MM.1S (cell line): ENCODE results near the gene TCF3.

ENCODE experiments used
- DNase-seq: peaks from one replicate; pipeline ENCODE4 v3.0.0-alpha.2; 2015
- H2AFZ ChIP-seq: fragments of 300-600 bp; sonication (generic); 2 replicates; pipeline ENCODE4 v1.6.0; 2016; ENCODE audit warnings: antibody characterized with exemption, low read length
- H3F3A ChIP-seq: fragments of 300-600 bp; sonication (generic); 2 replicates; pipeline ENCODE4 v1.6.1; 2016; ENCODE audit warnings: mild to moderate bottlenecking, antibody characterized with exemption, low read length, moderate library complexity, mixed read lengths; ENCODE audit not compliant: insufficient read depth
- H3K27ac ChIP-seq: fragments of 300-600 bp; sonication (generic); 2 replicates; pipeline ENCODE4 v1.5.1; 2016; ENCODE audit warnings: mild to moderate bottlenecking, low read length
- H3K27me3 ChIP-seq: fragments of 300-600 bp; sonication (generic); replicated peaks from 2 replicates; pipeline ENCODE4 v1.6.0; 2016; ENCODE audit warnings: low read length; ENCODE audit not compliant: insufficient read depth
- H3K36me3 ChIP-seq: fragments of 300-600 bp; sonication (generic); replicated peaks from 2 replicates; pipeline ENCODE4 v1.6.1; 2016; ENCODE audit warnings: mild to moderate bottlenecking, low read length, mixed read lengths; ENCODE audit not compliant: insufficient read depth
- H3K4me1 ChIP-seq: fragments of 300-600 bp; sonication (generic); 2 replicates; pipeline ENCODE4 v1.6.1; 2016; ENCODE audit warnings: low read length, mixed read lengths
- H3K4me2 ChIP-seq: fragments of 300-600 bp; sonication (generic); 2 replicates; pipeline ENCODE4 v1.6.0; 2016; ENCODE audit warnings: low read depth, low read length
- H3K4me3 ChIP-seq: fragments of 300-600 bp; sonication (generic); 2 replicates; pipeline ENCODE4 v1.5.1; 2016; ENCODE audit warnings: low read length, mixed read lengths
- H3K79me2 ChIP-seq: fragments of 300-600 bp; sonication (generic); 2 replicates; pipeline ENCODE4 v1.6.1; 2016; ENCODE audit warnings: mixed run types, low read length, mixed read lengths
- H3K9ac ChIP-seq: fragments of 300-600 bp; sonication (generic); 2 replicates; pipeline ENCODE4 v1.6.1; 2016; ENCODE audit warnings: low read length, mixed read lengths
- H3K9me2 ChIP-seq: fragments of 300-600 bp; sonication (generic); replicated peaks from 2 replicates; pipeline ENCODE4 v1.6.1; 2016; ENCODE audit warnings: mild to moderate bottlenecking, low read length, mixed read lengths; ENCODE audit not compliant: insufficient read depth
- H3K9me3 ChIP-seq: fragments of 300-600 bp; sonication (generic); replicated peaks from 2 replicates; pipeline ENCODE4 v1.6.1; 2016; ENCODE audit warnings: mild to moderate bottlenecking, low read length, mixed read lengths; ENCODE audit not compliant: insufficient read depth
- H4K20me1 ChIP-seq: fragments of 300-600 bp; sonication (generic); 2 replicates; pipeline ENCODE4 v1.6.1; 2016; ENCODE audit warnings: mild to moderate bottlenecking, low read length, moderate library complexity, mixed read lengths; ENCODE audit not compliant: insufficient read depth
- CTCF ChIP-seq: fragments of 300-600 bp; sonication (generic); IDR thresholded peaks from 2 replicates; pipeline ENCODE4 v1.5.1; 2016; ENCODE audit warnings: antibody characterized with exemption, low read length, mixed read lengths
- EZH2 ChIP-seq: fragments of 300-600 bp; sonication (generic); optimal IDR thresholded peaks from 2 replicates; pipeline ENCODE3; 2017; ENCODE audit warnings: low read depth, mild to moderate bottlenecking, antibody characterized with exemption, low read length, mixed read lengths
- EZH2phosphoT487 ChIP-seq: fragments of 300-600 bp; sonication (generic); IDR thresholded peaks from 2 replicates; pipeline ENCODE4 v1.6.1; 2018; ENCODE audit warnings: antibody characterized with exemption, low read length

Gene TCF3

GRCh38 chr19:1613146-1613545 lies 39.3 kb downstream of the TCF3 start:
- H3K9me3 ChIP-seq: no peaks in the 10 kb centered on the region
- no peaks in the 10 kb centered on the region for H3K9me2 ChIP-seq
- no peak overlapping the region for H3K4me3 ChIP-seq
- peaks cover 13% of the 10 kb centered on the region for H3K4me1 ChIP-seq
- H2AFZ ChIP-seq: no peak overlapping the region
- H3K27me3 ChIP-seq: no peaks in the 10 kb centered on the region
- H3K4me2 ChIP-seq: no peak overlapping the region
- peaks cover 33% of the 10 kb centered on the region for H3F3A ChIP-seq
- peaks cover 25% of the 10 kb centered on the region for H3K36me3 ChIP-seq
- H3K27ac ChIP-seq: no peak overlapping the region
- H3K9ac ChIP-seq: no peak overlapping the region
- no peak for TF ChIP-seq EZH2phosphoT487
- TF ChIP-seq EZH2: no peak
- no peak for TF ChIP-seq CTCF
- no peak for DNase-seq
- peaks cover 48% of the 10 kb centered on the region for H3K79me2 ChIP-seq
- H4K20me1 ChIP-seq: 0 out of 2 replicates have a peak, but pooled peaks cover 6% of the 10 kb centered on the region

GRCh38 chr19:1612114-1613086 lies 40.0 kb downstream of the TCF3 start:
- H3K79me2 ChIP-seq: peaks cover 41% of the 10 kb centered on the region
- H2AFZ ChIP-seq: no peak overlapping the region
- H3K27ac ChIP-seq: no peak overlapping the region
- H3K4me2 ChIP-seq: no peak overlapping the region
- H3K9me2 ChIP-seq: no peaks in the 10 kb centered on the region
- peaks cover 7% of the 10 kb centered on the region for H3K4me1 ChIP-seq
- 0 out of 2 replicates have a peak, but pooled peaks cover 3% of the 10 kb centered on the region for H4K20me1 ChIP-seq
- no peak for DNase-seq
- peaks cover 36% of the 10 kb centered on the region for H3F3A ChIP-seq
- no peak overlapping the region for H3K4me3 ChIP-seq
- H3K27me3 ChIP-seq: no peaks in the 10 kb centered on the region
- peaks cover 25% of the 10 kb centered on the region for H3K36me3 ChIP-seq
- H3K9ac ChIP-seq: no peak overlapping the region
- no peaks in the 10 kb centered on the region for H3K9me3 ChIP-seq
- TF ChIP-seq EZH2 (no peak), EZH2phosphoT487 (no peak), CTCF (no peak)

- H3K79me2 ChIP-seq: peaks cover 30% of the 10 kb centered on the region
- H3K9me2 ChIP-seq: no peaks in the 10 kb centered on the region
- no peak overlapping the region for H2AFZ ChIP-seq
- H3K27ac ChIP-seq: no peak overlapping the region
- no peak overlapping the region for H3K4me2 ChIP-seq
- no peak overlapping the region for H3K9ac ChIP-seq
- H3K9me3 ChIP-seq: no peaks in the 10 kb centered on the region
- peaks cover 46% of the 10 kb centered on the region for H3F3A ChIP-seq
- peaks cover 25% of the 10 kb centered on the region for H3K36me3 ChIP-seq
- no peak for TF ChIP-seq EZH2phosphoT487
- TF ChIP-seq EZH2: no peak
- no peak for TF ChIP-seq CTCF
- no peaks in the 10 kb centered on the region for H3K27me3 ChIP-seq
- DNase-seq: no peak
- H3K4me3 ChIP-seq: no peak overlapping the region
- no peaks in the 10 kb centered on the region for H4K20me1 ChIP-seq
- peaks cover 5% of the 10 kb centered on the region; the same call in 1 of the 2 replicates for H3K4me1 ChIP-seq
Observed at GRCh38 chr19:1611353-1611752, 41.1 kb downstream of the TCF3 start.
